Measurements from ENCODE around the gene PTH2.

- no peak for TF ChIP-seq POLR2A (IDR thresholded peaks at IDR 0.05)
- TF ChIP-seq, protein P1, sequence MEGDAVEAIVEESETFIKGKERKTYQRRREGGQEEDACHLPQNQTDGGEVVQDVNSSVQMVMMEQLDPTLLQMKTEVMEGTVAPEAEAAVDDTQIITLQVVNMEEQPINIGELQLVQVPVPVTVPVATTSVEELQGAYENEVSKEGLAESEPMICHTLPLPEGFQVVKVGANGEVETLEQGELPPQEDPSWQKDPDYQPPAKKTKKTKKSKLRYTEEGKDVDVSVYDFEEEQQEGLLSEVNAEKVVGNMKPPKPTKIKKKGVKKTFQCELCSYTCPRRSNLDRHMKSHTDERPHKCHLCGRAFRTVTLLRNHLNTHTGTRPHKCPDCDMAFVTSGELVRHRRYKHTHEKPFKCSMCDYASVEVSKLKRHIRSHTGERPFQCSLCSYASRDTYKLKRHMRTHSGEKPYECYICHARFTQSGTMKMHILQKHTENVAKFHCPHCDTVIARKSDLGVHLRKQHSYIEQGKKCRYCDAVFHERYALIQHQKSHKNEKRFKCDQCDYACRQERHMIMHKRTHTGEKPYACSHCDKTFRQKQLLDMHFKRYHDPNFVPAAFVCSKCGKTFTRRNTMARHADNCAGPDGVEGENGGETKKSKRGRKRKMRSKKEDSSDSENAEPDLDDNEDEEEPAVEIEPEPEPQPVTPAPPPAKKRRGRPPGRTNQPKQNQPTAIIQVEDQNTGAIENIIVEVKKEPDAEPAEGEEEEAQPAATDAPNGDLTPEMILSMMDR (IDR thresholded peaks at IDR 0.05) = no peak
Observed at GRCh38 chr19:49423985-49424303, 703 bp upstream of the PTH2 start.

Measured in thyroid gland (tissue), 4 donors.